OCI-LY7 (cell line): ENCODE measurements around the gene ENDOD1.

Source experiments
- EZH2phosphoT487 ChIP-seq: fragments of 200-600 bp; sonication (generic); IDR thresholded peaks from 2 replicates; pipeline ENCODE4 v1.6.1; 2018; ENCODE audit warnings: low read depth, borderline replicate concordance, mild to moderate bottlenecking, mixed run types, antibody characterized with exemption, low read length, moderate library complexity, mixed read lengths
- TF ChIP-seq, protein P1 (sequence below): fragments of 200-600 bp; sonication (generic); conservative IDR thresholded peaks from 2 replicates; pipeline ENCODE4 v1.5.1; 2014; ENCODE audit warnings: mild to moderate bottlenecking, antibody characterized with exemption, low read length, moderate library complexity, mixed read lengths

DNA sequence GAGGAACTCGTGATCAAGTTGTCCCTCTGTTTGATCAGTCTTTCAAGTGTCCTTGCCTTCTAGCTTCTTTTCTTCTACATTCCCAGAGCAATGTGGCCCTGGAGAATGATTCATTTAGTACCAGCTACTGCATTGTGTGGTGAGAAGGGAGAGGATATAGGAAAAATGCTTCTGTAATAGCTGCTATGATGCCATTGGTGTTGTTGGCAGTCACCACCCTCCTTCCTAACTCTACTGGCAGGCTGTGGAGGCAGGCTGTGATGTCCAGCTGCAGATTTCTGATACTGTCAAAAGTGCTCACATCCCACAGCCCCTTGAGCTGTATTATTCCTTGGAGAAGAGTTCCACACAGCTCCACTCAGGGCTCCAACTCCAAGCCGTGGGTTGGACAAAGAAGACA, 52.8 kb downstream of the ENDOD1 start:
- TF ChIP-seq, protein P1, sequence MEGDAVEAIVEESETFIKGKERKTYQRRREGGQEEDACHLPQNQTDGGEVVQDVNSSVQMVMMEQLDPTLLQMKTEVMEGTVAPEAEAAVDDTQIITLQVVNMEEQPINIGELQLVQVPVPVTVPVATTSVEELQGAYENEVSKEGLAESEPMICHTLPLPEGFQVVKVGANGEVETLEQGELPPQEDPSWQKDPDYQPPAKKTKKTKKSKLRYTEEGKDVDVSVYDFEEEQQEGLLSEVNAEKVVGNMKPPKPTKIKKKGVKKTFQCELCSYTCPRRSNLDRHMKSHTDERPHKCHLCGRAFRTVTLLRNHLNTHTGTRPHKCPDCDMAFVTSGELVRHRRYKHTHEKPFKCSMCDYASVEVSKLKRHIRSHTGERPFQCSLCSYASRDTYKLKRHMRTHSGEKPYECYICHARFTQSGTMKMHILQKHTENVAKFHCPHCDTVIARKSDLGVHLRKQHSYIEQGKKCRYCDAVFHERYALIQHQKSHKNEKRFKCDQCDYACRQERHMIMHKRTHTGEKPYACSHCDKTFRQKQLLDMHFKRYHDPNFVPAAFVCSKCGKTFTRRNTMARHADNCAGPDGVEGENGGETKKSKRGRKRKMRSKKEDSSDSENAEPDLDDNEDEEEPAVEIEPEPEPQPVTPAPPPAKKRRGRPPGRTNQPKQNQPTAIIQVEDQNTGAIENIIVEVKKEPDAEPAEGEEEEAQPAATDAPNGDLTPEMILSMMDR: no peak
- no peak for TF ChIP-seq EZH2phosphoT487
